GM19193 (cell line): ENCODE data around the gene MATN1.

ENCODE experiments used
- POLR2A ChIP-seq: IDR thresholded peaks from 4 replicates; pipeline ENCODE4 v1.6.1; 2011; ENCODE audit not compliant: insufficient read depth, insufficient read length; ENCODE audit errors: extremely low read depth

MATN1 gene

DNA sequence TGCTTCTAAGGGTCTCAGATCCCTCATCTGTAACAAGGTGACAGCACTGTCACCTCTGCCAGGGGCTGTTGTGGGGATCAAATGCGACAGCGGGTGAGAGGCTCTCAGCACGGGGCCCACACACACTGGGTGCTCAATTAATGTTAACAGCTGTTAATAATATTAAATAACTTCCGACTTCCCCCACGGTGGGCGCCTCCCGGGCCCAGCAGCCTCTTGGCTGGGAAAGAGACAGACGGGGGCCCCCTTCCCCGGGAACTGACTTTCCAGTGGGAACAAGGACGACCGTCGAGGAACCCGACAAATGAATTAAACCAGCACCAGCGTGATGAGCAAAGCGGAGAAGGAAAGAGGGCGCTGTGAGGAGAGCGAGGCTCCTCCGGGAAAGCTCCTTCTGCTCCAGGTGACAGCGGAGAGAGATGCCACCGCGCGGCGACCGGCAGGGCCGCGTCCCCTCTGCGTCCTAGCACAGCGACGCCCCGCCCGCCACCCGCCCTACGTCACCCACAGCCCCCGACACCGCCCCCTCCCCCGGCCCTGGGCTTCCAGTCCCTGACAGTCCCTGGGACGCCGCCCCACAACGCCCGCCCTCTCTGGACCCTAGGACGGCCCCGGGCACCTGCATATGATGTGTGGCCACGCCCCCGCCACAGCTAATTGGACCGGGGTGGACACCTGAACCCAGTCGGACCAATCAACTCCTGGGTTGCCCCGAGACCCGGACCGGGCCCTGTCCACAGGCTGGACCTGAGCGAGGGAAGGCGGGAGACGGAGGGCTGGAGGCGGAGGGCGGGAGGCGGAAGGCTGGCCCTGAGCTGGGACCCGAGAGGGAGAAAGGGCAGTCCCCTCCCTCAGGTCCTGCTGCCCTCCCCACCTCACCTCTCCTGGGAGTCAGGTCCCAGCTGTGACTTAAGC lies 38.2 kb downstream of the MATN1 start:
- no peak for TF ChIP-seq POLR2A

DNA sequence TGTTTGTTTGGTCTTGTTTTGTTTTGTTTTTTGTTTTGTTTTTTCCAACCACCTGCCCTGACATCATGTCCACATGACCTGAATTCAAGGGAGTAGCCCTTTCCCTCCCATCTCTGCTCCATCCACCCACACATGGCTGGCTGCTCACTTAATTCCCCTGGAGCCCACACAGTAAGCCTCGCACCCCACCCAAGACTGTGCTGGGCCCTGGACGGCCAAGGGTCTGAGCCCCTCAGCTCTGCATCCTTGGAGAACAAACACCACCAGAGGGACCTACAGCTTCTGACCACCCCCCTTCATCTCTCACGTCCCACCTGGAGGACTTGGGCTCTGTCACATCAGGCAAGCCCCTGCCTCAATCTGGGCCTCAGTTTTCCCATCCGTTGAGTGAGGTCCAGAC lies 39.1 kb downstream of the MATN1 start:
- TF ChIP-seq POLR2A, result no peak

DNA sequence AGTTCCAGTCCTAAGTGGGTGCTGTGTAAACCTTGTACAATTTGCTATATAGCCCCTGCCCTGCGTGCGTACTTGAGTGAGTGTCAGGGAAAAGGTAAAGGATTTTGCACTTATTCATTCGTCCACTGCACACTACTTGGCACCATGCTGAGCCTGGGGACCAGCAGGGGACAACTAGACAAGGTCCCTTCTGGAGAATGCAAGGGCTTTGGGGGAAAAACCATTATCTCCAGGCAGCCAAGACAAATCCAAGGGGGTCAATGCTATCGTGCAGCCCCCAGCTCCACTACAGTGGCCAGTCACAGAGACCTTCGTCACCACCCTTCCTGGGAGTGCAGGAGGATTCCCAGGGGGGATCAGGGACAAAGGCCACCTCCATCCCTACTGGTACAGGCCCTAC lies 39.7 kb downstream of the MATN1 start:
- TF ChIP-seq POLR2A, result no peak

DNA sequence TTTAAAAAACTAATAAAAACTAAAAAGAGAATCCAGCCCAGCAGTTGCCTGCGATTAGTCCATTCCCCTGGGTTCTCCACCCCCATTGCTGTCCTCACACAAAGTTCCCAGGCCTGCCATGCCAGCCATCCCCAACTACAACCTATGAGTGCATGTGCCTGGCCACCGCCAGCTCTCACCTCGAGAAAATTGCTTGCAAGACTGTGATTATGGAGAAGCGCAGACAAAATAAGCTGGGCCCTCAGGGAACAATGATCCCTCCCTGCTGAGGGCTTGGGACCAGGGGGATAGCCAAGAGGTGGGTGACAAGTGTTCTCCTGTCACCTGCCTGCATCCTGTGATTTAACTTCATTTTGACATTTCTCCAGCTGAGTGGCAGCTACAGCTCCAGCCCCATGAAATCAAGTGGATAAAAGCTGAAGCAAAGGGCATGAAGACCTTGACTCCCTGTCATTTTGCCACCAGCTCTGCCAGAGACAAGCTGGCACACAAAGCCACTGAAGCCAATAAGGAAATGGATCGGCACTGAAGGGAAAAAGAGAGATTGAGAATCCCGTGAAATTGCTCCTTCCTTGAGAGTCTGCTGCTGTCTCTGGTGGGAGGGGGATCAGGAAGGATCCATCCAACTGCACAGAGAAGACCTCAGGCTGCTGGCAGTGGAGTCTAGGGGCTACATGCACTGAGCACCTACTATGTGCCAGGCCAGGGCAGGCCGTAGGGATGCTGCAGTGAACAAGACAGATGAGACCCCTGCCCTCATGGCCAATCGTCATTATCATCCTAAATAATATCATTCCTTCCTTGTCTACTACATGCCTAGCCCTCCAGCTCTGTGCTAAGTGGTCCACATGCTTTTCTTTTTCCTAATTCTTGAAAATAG lies 40.7 kb downstream of the MATN1 start:
- TF ChIP-seq POLR2A, result no peak

DNA sequence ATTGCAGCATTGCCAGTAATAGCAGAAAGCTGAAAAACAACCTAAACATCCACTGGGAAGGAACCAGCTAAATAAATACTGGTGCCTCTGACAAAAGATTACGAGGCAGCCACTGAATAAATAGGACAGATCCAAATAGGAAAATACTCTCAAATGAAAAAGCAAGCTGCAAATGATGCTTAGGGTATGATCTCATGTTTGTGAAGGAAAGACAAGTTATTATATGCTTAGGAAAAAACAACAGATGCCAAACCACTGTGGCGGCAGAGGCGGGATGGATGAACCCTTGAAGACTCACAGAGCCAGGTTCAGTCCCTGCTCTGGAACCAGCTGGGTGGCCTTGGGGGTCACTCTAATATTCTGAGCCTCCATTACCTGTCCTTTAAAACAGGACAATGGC lies 41.6 kb downstream of the MATN1 start:
- TF ChIP-seq POLR2A, result no peak

DNA sequence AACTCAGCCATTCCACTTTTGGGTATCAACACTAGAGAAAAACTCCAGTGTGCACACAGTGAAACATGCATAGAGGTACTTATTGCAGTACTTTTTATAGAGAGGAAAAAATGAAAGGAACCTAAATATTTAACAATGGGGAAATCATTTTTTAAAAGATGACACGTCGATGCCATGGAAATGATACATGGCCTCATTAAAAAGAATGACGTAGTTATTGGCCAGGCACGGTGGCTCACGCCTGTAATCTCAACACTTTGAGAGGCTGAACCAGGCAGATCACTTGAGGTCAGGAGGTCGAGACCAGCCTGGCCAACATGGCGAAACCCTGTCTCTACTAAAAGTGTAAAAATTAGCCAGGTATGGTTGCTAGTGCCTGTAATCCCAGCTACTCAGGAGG lies 42.5 kb downstream of the MATN1 start:
- TF ChIP-seq POLR2A, result no peak

DNA sequence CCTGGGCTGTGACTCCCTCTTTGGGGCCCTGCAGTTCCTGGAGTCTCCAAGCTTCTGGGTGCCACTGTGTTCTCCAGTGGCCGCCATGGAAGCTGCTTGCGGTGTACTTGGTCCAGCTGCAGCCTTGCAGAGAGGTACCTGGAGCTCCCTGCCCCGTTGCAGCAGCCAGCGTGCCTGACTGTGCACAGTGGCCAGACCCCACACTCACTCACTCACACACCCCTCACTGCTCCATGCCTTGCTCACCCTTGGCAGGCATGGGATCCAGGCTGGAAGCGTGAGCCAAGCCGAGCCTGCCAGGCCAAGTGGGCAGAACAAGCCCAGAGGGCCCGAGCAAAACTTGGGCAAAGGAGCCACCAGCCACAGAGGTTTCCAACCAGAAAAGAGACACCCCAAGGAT lies 43.0 kb downstream of the MATN1 start:
- TF ChIP-seq POLR2A, result no peak

DNA sequence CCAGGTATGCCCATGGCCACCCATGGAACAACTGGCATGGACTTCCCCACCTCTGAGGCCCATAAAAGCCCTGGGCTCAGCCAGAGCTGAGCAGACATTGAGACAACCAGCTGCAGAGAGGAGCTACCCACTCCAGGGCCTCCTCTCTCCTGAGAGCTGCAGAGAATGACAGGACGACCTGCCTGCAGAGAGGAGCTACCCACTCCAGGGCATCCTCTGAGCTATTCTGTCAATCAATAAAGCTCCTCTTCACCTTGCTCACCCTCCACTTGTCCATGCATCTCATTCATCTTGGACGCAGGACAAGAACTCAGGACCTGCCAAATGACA lies 43.4 kb downstream of the MATN1 start:
- TF ChIP-seq POLR2A, result no peak

DNA sequence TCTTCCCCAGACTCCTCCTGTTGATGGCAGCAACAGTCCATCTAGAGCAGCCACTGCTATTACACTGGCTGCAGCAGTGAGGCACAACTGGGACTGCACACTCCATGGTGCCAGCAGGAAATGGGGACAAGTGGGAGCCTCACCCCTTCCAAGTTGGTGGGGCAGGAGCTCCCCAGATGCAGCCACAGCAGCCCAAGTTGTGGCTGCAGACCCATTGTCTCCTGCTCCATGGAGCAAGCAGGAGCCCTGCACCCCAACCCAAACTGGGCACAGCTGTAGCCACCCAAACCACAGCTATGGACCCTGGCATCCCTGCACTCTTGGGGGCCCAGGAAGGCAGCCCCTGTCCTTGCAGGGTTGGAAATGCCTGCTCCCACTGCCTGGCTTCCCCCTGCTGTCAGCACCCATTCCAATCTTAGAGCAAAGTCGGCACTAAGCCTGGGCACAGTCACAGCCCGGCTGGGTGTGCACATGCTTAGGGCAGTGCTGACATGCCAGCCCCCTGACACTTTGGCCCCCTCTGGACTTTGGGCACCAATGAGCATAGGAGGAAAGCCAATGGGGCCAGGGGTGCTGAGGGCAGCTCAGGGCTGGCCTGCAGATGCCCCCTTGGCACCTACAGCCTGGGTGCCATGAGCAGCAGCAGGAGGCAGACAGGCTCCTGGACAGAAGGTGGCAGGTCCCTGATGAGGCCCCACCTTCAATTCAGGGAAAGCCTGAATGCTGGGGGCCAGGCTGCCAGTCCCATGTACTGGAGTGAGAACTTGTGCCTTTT lies 44.0 kb downstream of the MATN1 start:
- TF ChIP-seq POLR2A, result no peak

DNA sequence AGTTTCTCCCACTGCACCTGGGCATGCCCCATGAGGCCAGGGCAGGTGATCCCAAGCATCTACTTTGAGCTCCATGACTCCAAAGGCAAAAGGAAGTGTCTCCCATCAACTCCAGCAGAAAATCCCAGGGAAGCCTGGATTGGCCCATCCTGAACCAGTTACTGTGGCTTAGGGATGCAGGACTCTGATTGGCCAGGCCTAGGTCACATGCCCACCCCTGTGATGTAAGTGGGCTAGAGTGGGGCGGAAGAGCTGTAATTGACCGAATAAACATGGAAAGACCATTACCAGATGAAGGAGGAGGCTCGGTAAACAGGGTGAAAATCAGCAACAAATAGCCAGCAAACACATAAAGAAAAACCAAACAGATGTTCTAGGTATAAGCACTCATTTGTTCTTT lies 45.2 kb downstream of the MATN1 start:
- no peak for TF ChIP-seq POLR2A

DNA sequence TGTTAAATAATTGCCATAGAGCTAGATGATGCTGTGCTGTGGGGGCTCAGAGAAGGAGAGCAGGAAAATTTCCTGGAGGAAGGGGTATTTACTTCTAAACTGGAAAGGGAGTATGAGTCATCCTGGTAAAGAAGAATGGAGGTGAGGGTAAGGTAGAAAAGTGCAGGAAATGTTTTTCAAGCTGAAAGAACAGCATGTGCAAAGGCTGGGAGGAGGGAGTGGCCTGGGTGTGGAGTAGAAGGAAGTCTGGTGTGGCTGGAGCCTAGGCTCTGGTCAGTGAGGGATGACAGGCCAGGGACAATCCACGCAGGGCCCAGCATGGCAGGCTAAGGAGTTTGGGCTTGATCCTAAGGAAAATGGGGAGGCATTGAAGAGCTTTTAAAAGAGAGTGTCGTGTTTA lies 45.9 kb downstream of the MATN1 start:
- TF ChIP-seq POLR2A, result no peak

DNA sequence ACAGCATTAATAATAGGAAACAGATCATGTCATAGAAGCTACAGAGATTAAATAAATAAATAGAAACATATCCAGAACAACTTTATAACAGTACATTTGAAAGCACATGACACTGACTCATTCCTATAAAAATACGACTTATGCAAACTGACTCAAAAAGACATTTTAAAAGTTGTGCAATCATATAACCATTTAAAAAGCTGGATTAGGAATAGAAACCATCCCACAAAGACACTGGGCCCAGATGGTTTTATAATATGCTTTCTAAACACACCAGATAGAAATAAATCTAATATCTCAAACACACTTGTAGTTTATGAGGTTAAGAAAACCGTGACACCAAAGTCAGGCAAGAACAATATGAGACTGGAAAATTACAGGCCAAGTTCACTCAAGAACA lies 47.6 kb downstream of the MATN1 start:
- TF ChIP-seq POLR2A, result no peak

DNA sequence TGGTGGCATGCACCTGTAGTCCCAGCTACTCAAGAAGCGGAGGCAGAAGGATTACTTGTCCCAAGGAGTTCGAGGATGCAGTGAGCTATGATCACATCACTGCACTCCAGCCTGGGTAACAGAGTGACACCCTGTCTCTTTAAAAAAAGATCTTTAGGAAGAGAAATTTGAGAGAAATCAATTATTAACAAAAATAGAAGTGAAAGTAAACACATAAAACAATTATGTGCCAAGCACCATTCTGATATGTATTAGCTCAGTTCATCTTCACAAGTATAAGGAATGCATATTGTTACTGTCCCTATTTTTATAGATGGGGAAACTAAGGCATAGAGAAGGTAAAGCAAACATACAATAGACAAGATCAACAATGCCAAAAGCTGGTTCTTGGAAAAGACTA lies 48.1 kb downstream of the MATN1 start:
- TF ChIP-seq POLR2A, result no peak

DNA sequence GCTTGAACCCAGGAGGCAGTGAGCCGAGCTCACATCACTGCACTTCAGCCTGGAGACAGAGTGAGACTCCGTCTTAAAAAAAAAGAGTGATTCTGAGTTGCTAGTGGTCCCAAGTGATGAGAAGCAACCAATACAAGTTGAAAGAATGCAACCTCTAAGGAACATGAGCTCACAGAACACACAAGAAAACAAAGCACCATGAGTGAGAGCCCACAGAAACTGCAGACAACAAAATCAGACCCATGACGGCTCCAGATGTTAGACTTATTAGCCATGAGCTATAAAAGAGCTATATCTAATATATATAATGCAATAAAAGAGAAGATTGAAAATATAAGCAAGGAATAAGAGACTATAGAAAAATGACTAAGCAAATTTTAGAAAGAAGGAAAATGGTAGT lies 50.0 kb downstream of the MATN1 start:
- no peak for TF ChIP-seq POLR2A

DNA sequence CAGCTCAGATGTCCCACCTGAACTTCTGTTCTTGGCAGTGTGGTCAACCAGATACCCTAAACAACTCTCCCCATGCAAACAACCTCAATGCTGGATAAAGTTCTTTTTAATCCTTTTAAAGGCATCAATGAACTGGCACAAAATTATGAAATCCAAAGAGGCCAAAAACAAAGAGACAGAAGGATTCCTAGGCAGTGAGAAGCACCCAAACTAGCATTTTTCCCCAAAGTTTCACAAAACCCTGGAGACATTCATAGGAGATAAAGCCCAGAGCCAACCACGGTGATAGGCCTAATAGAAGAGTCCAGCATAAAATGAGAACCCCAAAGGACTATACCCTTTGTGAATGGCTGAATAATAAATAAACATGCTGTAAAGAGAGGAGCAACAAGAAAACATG lies 50.7 kb downstream of the MATN1 start:
- TF ChIP-seq POLR2A, result no peak
